ENCODE data around the gene EPN3.

EPN3 gene

GRCh38 chr17:50518384-50519023 lies 14.0 kb upstream of the EPN3 start:
- TF ChIP-seq FOXM1 (IDR thresholded peaks at IDR 0.05; ENCODE audit: borderline replicate concordance, low read depth) (no peak), TAF1 (IDR thresholded peaks at IDR 0.05; ENCODE audit: low read depth) (no peak), RAD21 (IDR thresholded peaks at IDR 0.05; ENCODE audit: low read depth) (no peak), ZBTB7A (IDR thresholded peaks at IDR 0.05; ENCODE audit: low read depth) (no peak), TCF12 (IDR thresholded peaks at IDR 0.05; ENCODE audit: low read depth) (no peak), USF1 (IDR thresholded peaks at IDR 0.05) (no peak), CREB1 (IDR thresholded peaks at IDR 0.05; ENCODE audit: low read depth) (no peak), NFIC (IDR thresholded peaks at IDR 0.05) (no peak), EGR1 (IDR thresholded peaks at IDR 0.05) (no peak), CEBPB (IDR thresholded peaks at IDR 0.05) (no peak), REST (IDR thresholded peaks at IDR 0.05; ENCODE audit: low read depth) (no peak), YY1 (IDR thresholded peaks at IDR 0.05; ENCODE audit: low read depth) (no peak), TEAD4 (IDR thresholded peaks at IDR 0.05) (no peak)
- TF ChIP-seq, protein P1, sequence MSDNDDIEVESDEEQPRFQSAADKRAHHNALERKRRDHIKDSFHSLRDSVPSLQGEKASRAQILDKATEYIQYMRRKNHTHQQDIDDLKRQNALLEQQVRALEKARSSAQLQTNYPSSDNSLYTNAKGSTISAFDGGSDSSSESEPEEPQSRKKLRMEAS (IDR thresholded peaks at IDR 0.05), result no peak

DNA sequence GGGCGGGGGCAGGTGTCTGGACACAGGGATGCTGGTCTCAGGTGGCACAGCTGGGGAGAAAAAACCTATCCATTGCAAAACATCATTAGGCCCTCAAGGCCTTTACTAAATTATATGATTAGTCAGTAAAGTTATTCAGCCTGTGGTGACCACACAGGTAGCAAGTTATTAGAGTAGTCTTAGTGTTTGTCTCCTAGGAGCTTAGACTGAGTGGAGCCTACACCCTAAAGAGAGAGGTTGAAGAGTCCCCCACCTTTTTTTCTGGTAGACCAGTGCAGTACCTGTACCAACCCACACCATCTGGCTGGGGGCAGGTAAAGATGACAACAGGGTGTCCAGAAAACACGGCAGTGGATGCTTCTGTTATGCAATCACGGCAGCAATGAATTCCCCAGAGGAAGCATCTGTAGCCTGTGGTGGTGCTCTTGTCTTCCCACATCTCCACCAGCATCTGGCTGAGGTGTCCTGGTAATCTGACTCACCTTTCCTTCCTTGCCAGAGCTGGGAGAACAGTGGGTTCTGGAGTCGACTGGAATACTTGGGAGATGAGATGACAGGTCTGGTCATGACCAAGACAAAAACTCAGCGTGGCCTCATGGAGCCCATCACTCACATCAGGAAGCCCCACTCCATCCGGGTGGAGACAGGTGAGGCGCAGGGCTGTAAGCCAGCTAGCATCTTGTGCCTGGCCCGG lies 13.2 kb upstream of the EPN3 start:
- TF ChIP-seq TEAD4 (IDR thresholded peaks at IDR 0.05) (no peak), NFIC (IDR thresholded peaks at IDR 0.05) (no peak), EP300 (IDR thresholded peaks at IDR 0.05; ENCODE audit: borderline replicate concordance) (no peak), CEBPB (IDR thresholded peaks at IDR 0.05) (no peak)

DNA sequence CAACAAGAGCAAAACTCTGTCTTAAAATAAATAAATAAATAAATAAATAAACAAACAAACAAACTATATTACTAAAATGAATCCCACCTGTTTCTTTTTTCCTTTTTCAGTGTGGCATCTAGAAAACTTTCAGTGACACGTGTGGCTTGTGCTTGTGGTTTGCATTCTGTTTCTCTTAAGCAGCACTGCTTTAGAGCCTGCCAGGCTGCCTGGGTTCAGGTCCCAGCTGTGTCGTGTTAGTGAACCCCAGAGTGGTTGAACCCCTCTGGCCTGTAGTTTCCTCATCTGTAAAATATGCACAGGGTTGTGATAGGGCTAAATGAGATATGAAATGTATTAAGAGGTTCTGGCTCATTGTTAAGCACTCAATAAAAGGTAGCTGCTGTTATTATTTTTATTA lies 12.1 kb upstream of the EPN3 start:
- TF ChIP-seq ZBTB7A (IDR thresholded peaks at IDR 0.05; ENCODE audit: low read depth) (no peak), YY1 (IDR thresholded peaks at IDR 0.05; ENCODE audit: low read depth) (no peak), CEBPB (IDR thresholded peaks at IDR 0.05) (no peak), TAF1 (IDR thresholded peaks at IDR 0.05; ENCODE audit: low read depth) (no peak), REST (IDR thresholded peaks at IDR 0.05; ENCODE audit: low read depth) (no peak), TEAD4 (IDR thresholded peaks at IDR 0.05) (no peak), NFIC (IDR thresholded peaks at IDR 0.05) (no peak), EP300 (IDR thresholded peaks at IDR 0.05; ENCODE audit: borderline replicate concordance) (no peak), FOXM1 (IDR thresholded peaks at IDR 0.05; ENCODE audit: borderline replicate concordance, low read depth) (no peak), RAD21 (IDR thresholded peaks at IDR 0.05; ENCODE audit: low read depth) (no peak), TCF12 (IDR thresholded peaks at IDR 0.05; ENCODE audit: low read depth) (no peak), CREB1 (IDR thresholded peaks at IDR 0.05; ENCODE audit: low read depth) (no peak), EGR1 (IDR thresholded peaks at IDR 0.05) (no peak), USF1 (IDR thresholded peaks at IDR 0.05) (no peak)
- TF ChIP-seq, protein P1 (IDR thresholded peaks at IDR 0.05), result no peak

DNA sequence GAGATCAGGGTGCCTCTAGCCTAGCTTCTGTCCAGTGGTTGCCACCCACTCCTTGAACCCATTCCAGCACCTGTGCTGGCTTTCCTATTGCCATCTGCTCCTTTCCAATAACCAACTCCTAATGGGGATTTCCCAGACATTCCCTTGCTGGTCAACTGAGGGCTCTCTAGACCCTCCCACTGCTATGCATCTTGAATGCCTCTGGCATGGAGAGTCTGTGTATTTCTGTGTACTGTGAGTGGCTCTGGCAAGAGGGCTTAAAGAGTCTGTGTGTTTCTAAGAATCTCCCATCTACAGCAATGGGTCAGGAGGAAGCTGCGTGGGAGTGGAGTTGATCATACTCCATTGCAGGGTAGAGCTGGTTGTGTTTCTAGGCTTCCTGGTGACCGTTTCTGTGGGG lies 11.0 kb upstream of the EPN3 start:
- TF ChIP-seq FOXM1 (IDR thresholded peaks at IDR 0.05; ENCODE audit: borderline replicate concordance, low read depth) (no peak), TCF12 (IDR thresholded peaks at IDR 0.05; ENCODE audit: low read depth) (no peak), ZBTB7A (IDR thresholded peaks at IDR 0.05; ENCODE audit: low read depth) (no peak), EGR1 (IDR thresholded peaks at IDR 0.05) (no peak)
- TF ChIP-seq, protein P1 (IDR thresholded peaks at IDR 0.05), result no peak

DNA sequence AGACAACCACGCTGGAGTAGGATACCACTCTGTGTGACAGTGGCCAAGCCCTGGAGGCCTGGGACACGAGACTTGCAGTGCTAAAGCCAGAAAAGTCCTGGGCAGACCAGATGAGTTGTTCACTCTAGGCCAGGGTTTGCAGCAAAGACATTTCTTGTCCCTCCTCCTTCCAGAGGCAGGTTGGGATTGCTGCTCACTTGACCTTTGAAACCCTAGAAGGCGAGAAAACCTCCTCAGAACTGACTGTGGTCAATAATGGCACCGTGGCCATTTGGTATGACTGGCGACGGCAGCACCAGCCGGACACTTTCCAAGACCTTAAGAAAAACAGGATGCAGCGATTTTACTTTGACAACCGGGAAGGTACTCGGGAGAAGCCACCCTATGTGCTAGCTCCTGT lies 9.8 kb upstream of the EPN3 start:
- TF ChIP-seq EP300 (IDR thresholded peaks at IDR 0.05; ENCODE audit: borderline replicate concordance), result no peak
- TF ChIP-seq YY1 (IDR thresholded peaks at IDR 0.05; ENCODE audit: low read depth), result no peak
- no peak for TF ChIP-seq FOXM1 (IDR thresholded peaks at IDR 0.05; ENCODE audit: borderline replicate concordance, low read depth)
- no peak for TF ChIP-seq TEAD4 (IDR thresholded peaks at IDR 0.05)
- TF ChIP-seq CEBPB (IDR thresholded peaks at IDR 0.05), result no peak
- no peak for TF ChIP-seq CREB1 (IDR thresholded peaks at IDR 0.05; ENCODE audit: low read depth)

All from Ishikawa (cell line).